Heart left ventricle (tissue), 13 donors: Measurements from ENCODE around the gene TMEM222.

ENCODE experiments used
- CTCF ChIP-seq, 12 donors: fragments of 200-600 bp; sonication (generic) in 4 of 12; IDR thresholded peaks; one replicate each; pipeline versions ENCODE4 v1.5.0 to v1.8.0; 2018 to 2022; ENCODE audit warnings: antibody characterized with exemption in 12 of 12, mild to moderate bottlenecking in 5 of 12
- POLR2A ChIP-seq, 2 donors: fragments of 450-650 bp; IDR thresholded peaks; one replicate each; pipeline ENCODE4 v1.6.1; 2017; ENCODE audit warnings: antibody characterized with exemption in 2 of 2, mild to moderate bottlenecking in 2 of 2, moderate library complexity in 2 of 2
- donor health status: ischemic (EF 13 %, LVEDD 7.1; RV severe dilation, severe dysfunction).
- donor health status: DM: no; HTN: yes; CAD: no.
- donor health status: DM: no; HTN: no; CAD: no.
- donor health status: ischemic (EF 25% LVEDD 6.9; RV normal size, moderate dysfunction).
- donor health status: ischemic (EF 25% LVEDD 5.7; RV mildly dilated, moderate dysfunction).
- donor health status: ischemic (EF 35%, LVEDD 5.7; RV mildly dilated, moderate dysfunction).
- donor health status: nonischemic (EF 11% LVEDD 7.7; RV severe dilation, severe dysfunction).
- donor health status: DM: yes; HTN: yes; CAD: no.
- donor health status: PGD.
- donor health status: ischemic (EF 29% LVEDD 5.4; RV normal size, mild dysfunction).
- donor health status: nonischemic (EF 23%, LVEDD 6.1; RV moderate dilation, normal function).

- TF ChIP-seq CTCF (IDR thresholded peaks at IDR 0.05) (no peak), POLR2A (IDR thresholded peaks at IDR 0.05) (no peak)
These were observed 37.8 kb downstream of the TMEM222 start for GRCh38 chr1:27359822-27360158.
